Type B pancreatic cell (in vitro differentiated cells): ENCODE results near the gene SAMHD1. TPM values are rescaled to one million over a fixed set of nuclear protein-coding genes. Genes with fewer than 3 reads are reported as not detected.
"Not testable (repeated sequence)": the region's sequence is repeated elsewhere in the genome, so short reads cannot be mapped to it uniquely, and the experiment has no call there.

Experiments
- DNase-seq: peaks from one replicate; pipeline ENCODE4 v3.0.0; 2021; ENCODE audit warnings: mixed read lengths; ENCODE audit not compliant: unreplicated experiment; ENCODE audit errors: extremely low spot score
- H3K27ac Mint-ChIP-seq: 2 replicates; pipeline ENCODE4 v1.8.0; 2021; ENCODE audit warnings: mild to moderate bottlenecking, mixed read lengths
- H3K27me3 Mint-ChIP-seq: 2 replicates; pipeline ENCODE4 v1.8.0; 2021; ENCODE audit warnings: mixed read lengths
- H3K36me3 Mint-ChIP-seq: 2 replicates; pipeline ENCODE4 v1.8.0; 2021; ENCODE audit warnings: mixed read lengths
- H3K4me1 Mint-ChIP-seq: one replicate; pipeline ENCODE4 v1.8.0; 2021; ENCODE audit warnings: mixed read lengths; ENCODE audit not compliant: unreplicated experiment
- H3K4me3 Mint-ChIP-seq: 2 replicates; pipeline ENCODE4 v1.8.0; 2021; ENCODE audit warnings: mild to moderate bottlenecking, mixed read lengths
- H3K9me3 Mint-ChIP-seq: 2 replicates; pipeline ENCODE4 v1.8.0; 2021; ENCODE audit warnings: mixed read lengths
- CTCF ChIP-seq: fragments of 200-600 bp; sonication (generic); conservative IDR thresholded peaks from 2 replicates; pipeline ENCODE4 v1.5.0; 2021; ENCODE audit warnings: antibody characterized with exemption, mild to moderate bottlenecking
- total RNA-seq: library from RNA; stranded (reverse); gene quantifications from 2 replicates; pipeline ENCODE4 v1.2.1, GENCODE V29; 2021; ENCODE audit warnings: low replicate concordance

SAMHD1 gene
- total RNA-seq, 1 donor from 2014 or later: 33.4 TPM

GRCh38 chr20:36847009-36847709, 104.3 kb downstream of the SAMHD1 start:
- peak overlapping the region; percentile 18 for H3K4me3 Mint-ChIP-seq
- no peak for TF ChIP-seq CTCF
- H3K4me1 Mint-ChIP-seq: peaks cover 19% of the 10 kb centered on the region
- no peaks in the 10 kb centered on the region for H3K27me3 Mint-ChIP-seq
- DNase-seq: no peak
- peak overlapping the region; percentile 95 for H3K27ac Mint-ChIP-seq
- H3K36me3 Mint-ChIP-seq: peaks cover 17% of the 10 kb centered on the region
- H3K9me3 Mint-ChIP-seq: peaks cover 5% of the 10 kb centered on the region

- TF ChIP-seq CTCF: no peak
- Mint-ChIP-seq H3K9me3 (no peaks in the 10 kb centered on the region), H3K27ac (no peak overlapping the region), H3K4me1 (peaks cover 22% of the 10 kb centered on the region), H3K27me3 (no peaks in the 10 kb centered on the region), H3K4me3 (no peak overlapping the region), H3K36me3 (peaks cover 9% of the 10 kb centered on the region)
- no peak for DNase-seq
Observed at GRCh38 chr20:36845288-36845971, 106.1 kb downstream of the SAMHD1 start.

GRCh38 chr20:36841030-36841429, 110.5 kb downstream of the SAMHD1 start:
- H3K9me3 Mint-ChIP-seq, H3K36me3 Mint-ChIP-seq, H3K4me1 Mint-ChIP-seq, H3K27me3 Mint-ChIP-seq, DNase-seq, H3K4me3 Mint-ChIP-seq: not testable (repeated sequence)
- peak overlapping the region; percentile 55 for H3K27ac Mint-ChIP-seq

Other genes starting within 250 kb of the SAMHD1 start
- gene NDRG3, start 205.6 kb downstream of the SAMHD1 start, total RNA-seq: 24.9 and 31.5 TPM in 2 replicates
- gene DSN1, start 177.9 kb downstream of the SAMHD1 start, total RNA-seq: 20.0 and 24.1 TPM in 2 replicates
- 0.75 and 0.93 TPM in 2 replicates for gene TLDC2, start 75.6 kb downstream of the SAMHD1 start, total RNA-seq
- 7.6 and 16.0 TPM in 2 replicates for gene RBL1, start 144.3 kb upstream of the SAMHD1 start, total RNA-seq
- 184 and 206 TPM in 2 replicates for gene RPN2, start 227.6 kb upstream of the SAMHD1 start, total RNA-seq
- gene MROH8, start 227.8 kb upstream of the SAMHD1 start, total RNA-seq: 2.5 and 4.8 TPM in 2 replicates